Measurements from ENCODE around the gene COMMD3.

GRCh38 chr10:22366435-22366703 lies 50.2 kb downstream of the COMMD3 start:
- TF ChIP-seq POLR2A (IDR thresholded peaks at IDR 0.05; ENCODE audit: low read depth, low read length) (no peak), POLR2AphosphoS5 (IDR thresholded peaks at IDR 0.05; ENCODE audit: low read depth, low read length) (no peak), SPI1 (IDR thresholded peaks at IDR 0.05; ENCODE audit: low read depth, low read length) (no peak)

Data from GM12891 (cell line).